ENCODE results near the gene NUP54. TPM values are rescaled to one million over a fixed set of nuclear protein-coding genes. Genes with fewer than 3 reads are reported as not detected.

Gene NUP54
- total and polyA plus RNA-seq, 2 donors (not counting 1 experiment from before 2014, with no cell fraction given): 49.3 to 55.5 TPM

GRCh38 chr4:76117536-76117935 lies 30.7 kb downstream of the NUP54 start:
- peaks cover 5% of the 10 kb centered on the region for H3K36me3 ChIP-seq (ENCODE audit: control insufficient read depth, insufficient read depth, low read length)

DNA sequence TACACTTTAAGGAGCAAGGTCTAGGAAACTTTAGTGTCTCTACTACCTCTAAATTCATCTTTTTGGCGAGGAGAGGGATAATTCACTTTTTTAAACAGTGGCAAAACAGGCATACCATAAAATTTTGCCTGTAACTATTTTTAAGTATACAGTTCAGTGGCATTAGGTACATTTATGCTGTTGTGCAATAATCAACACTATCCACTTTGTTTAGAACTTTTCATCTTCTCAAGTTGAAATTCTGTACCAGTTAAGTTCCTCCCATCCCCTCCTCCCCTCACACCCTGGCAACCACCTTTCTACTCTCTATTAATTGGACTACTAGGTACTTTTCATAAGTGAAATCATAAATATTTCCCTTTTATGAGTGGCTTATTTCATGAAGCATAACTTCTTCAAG lies 31.4 kb downstream of the NUP54 start:
- Histone ChIP-seq H3K27me3 (ENCODE audit: control insufficient read depth, insufficient read depth, low read length) (no peaks in the 10 kb centered on the region), H3K79me2 (ENCODE audit: control insufficient read depth, insufficient read depth, low read length) (no peaks in the 10 kb centered on the region), H2AFZ (ENCODE audit: low read length) (no peak overlapping the region), H3K4me3 (replicated peaks in 1 of 4; ENCODE audit: control extremely low read depth in 1 of 4, insufficient read depth in 1 of 4, low read depth in 3 of 4, low read length in 4 of 4) (no peak overlapping the region), H3K9me3 (ENCODE audit: control insufficient read depth, insufficient read depth, low read depth, low read length) (no peaks in the 10 kb centered on the region), H3K4me2 (ENCODE audit: extremely low read depth, insufficient read depth, low read length) (no peak overlapping the region), H3K36me3 (ENCODE audit: control insufficient read depth, insufficient read depth, low read length) (peaks cover 5% of the 10 kb centered on the region), H4K20me1 (ENCODE audit: control insufficient read depth, extremely low read depth, insufficient read depth, low read length) (no peaks in the 10 kb centered on the region), H3K9ac (ENCODE audit: insufficient read depth, low read length) (no peak overlapping the region), H3K27ac (ENCODE audit: insufficient read depth, low read length) (no peak overlapping the region), H3K4me1 (ENCODE audit: control insufficient read depth, extremely low read depth, insufficient read depth, low read length) (no peaks in the 10 kb centered on the region)
- DNase-seq (ENCODE audit: low read depth in 2 of 2): no peak
- TF ChIP-seq, protein P1, sequence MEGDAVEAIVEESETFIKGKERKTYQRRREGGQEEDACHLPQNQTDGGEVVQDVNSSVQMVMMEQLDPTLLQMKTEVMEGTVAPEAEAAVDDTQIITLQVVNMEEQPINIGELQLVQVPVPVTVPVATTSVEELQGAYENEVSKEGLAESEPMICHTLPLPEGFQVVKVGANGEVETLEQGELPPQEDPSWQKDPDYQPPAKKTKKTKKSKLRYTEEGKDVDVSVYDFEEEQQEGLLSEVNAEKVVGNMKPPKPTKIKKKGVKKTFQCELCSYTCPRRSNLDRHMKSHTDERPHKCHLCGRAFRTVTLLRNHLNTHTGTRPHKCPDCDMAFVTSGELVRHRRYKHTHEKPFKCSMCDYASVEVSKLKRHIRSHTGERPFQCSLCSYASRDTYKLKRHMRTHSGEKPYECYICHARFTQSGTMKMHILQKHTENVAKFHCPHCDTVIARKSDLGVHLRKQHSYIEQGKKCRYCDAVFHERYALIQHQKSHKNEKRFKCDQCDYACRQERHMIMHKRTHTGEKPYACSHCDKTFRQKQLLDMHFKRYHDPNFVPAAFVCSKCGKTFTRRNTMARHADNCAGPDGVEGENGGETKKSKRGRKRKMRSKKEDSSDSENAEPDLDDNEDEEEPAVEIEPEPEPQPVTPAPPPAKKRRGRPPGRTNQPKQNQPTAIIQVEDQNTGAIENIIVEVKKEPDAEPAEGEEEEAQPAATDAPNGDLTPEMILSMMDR (conservative IDR thresholded peaks at IDR 0.05 in 1 of 2, IDR thresholded peaks at IDR 0.05 in 1 of 2; ENCODE audit: low read depth in 1 of 2, low read length in 2 of 2): no peak
- TF ChIP-seq EZH2 (IDR thresholded peaks at IDR 0.05; ENCODE audit: low read length, missing control alignments): no peak

More at GRCh38 chr4:76117536-76117935, 30.7 kb downstream of the NUP54 start:
- TF ChIP-seq, protein P1 (conservative IDR thresholded peaks at IDR 0.05 in 1 of 2, IDR thresholded peaks at IDR 0.05 in 1 of 2; ENCODE audit: low read depth in 1 of 2, low read length in 2 of 2): no peak
- no peak for TF ChIP-seq EZH2 (IDR thresholded peaks at IDR 0.05; ENCODE audit: low read length, missing control alignments)
- Histone ChIP-seq H3K27ac (ENCODE audit: insufficient read depth, low read length) (no peak overlapping the region), H3K4me1 (ENCODE audit: control insufficient read depth, extremely low read depth, insufficient read depth, low read length) (no peaks in the 10 kb centered on the region), H2AFZ (ENCODE audit: low read length) (no peak overlapping the region), H3K4me2 (ENCODE audit: extremely low read depth, insufficient read depth, low read length) (no peak overlapping the region), H3K4me3 (replicated peaks in 1 of 4; ENCODE audit: control extremely low read depth in 1 of 4, insufficient read depth in 1 of 4, low read depth in 3 of 4, low read length in 4 of 4) (no peak overlapping the region), H3K27me3 (ENCODE audit: control insufficient read depth, insufficient read depth, low read length) (no peaks in the 10 kb centered on the region), H3K79me2 (ENCODE audit: control insufficient read depth, insufficient read depth, low read length) (no peaks in the 10 kb centered on the region), H3K9ac (ENCODE audit: insufficient read depth, low read length) (no peak overlapping the region), H3K9me3 (ENCODE audit: control insufficient read depth, insufficient read depth, low read depth, low read length) (no peaks in the 10 kb centered on the region), H4K20me1 (ENCODE audit: control insufficient read depth, extremely low read depth, insufficient read depth, low read length) (no peaks in the 10 kb centered on the region)
- DNase-seq (ENCODE audit: low read depth in 2 of 2): no peak

GRCh38 chr4:76108467-76109181 lies 39.6 kb downstream of the NUP54 start:
- Histone ChIP-seq H4K20me1 (ENCODE audit: control insufficient read depth, extremely low read depth, insufficient read depth, low read length) (no peaks in the 10 kb centered on the region), H3K27me3 (ENCODE audit: control insufficient read depth, insufficient read depth, low read length) (no peaks in the 10 kb centered on the region), H3K79me2 (ENCODE audit: control insufficient read depth, insufficient read depth, low read length) (no peaks in the 10 kb centered on the region), H3K9me3 (ENCODE audit: control insufficient read depth, insufficient read depth, low read depth, low read length) (no peaks in the 10 kb centered on the region), H3K4me2 (ENCODE audit: extremely low read depth, insufficient read depth, low read length) (no peak overlapping the region), H3K4me3 (replicated peaks in 1 of 4; ENCODE audit: control extremely low read depth in 1 of 4, insufficient read depth in 1 of 4, low read depth in 3 of 4, low read length in 4 of 4) (no peak overlapping the region), H3K9ac (ENCODE audit: insufficient read depth, low read length) (no peak overlapping the region), H3K27ac (ENCODE audit: insufficient read depth, low read length) (no peak overlapping the region), H2AFZ (ENCODE audit: low read length) (no peak overlapping the region), H3K4me1 (ENCODE audit: control insufficient read depth, extremely low read depth, insufficient read depth, low read length) (no peaks in the 10 kb centered on the region), H3K36me3 (ENCODE audit: control insufficient read depth, insufficient read depth, low read length) (no peaks in the 10 kb centered on the region)
- peak; percentile 13 to 15 for DNase-seq (ENCODE audit: low read depth in 2 of 2)
- TF ChIP-seq, protein P1 (conservative IDR thresholded peaks at IDR 0.05 in 1 of 2, IDR thresholded peaks at IDR 0.05 in 1 of 2; ENCODE audit: low read depth in 1 of 2, low read length in 2 of 2): no peak
- no peak for TF ChIP-seq EZH2 (IDR thresholded peaks at IDR 0.05; ENCODE audit: low read length, missing control alignments)
